Stimulated activated CD4-positive, alpha-beta T cell treated with anti-CD3 and anti-CD28 coated beads, TNF-alpha, amount 100 ng/mL, for 24 hours (primary cell): Measurements from ENCODE around the gene KMT2A.

Source experiments
- DNase-seq, 3 experiments: peaks; one replicate each; pipeline ENCODE4 v3.0.0-alpha.2; 2020; ENCODE audit warnings: low read depth in 3 of 3

KMT2A gene

GRCh38 chr11:118484405-118484804, 48.1 kb downstream of the KMT2A start:
- no peak for DNase-seq

GRCh38 chr11:118485273-118485672, 49.0 kb downstream of the KMT2A start:
- DNase-seq = no peak

GRCh38 chr11:118488480-118489109, 52.3 kb downstream of the KMT2A start:
- DNase-seq = peak; percentile 55 to 72 (median 70)

- DNase-seq = no peak
These were observed 54.7 kb downstream of the KMT2A start for GRCh38 chr11:118491041-118491440.

- no peak for DNase-seq
These were observed 61.5 kb downstream of the KMT2A start for GRCh38 chr11:118497831-118498230.

GRCh38 chr11:118503216-118503615, 66.9 kb downstream of the KMT2A start:
- DNase-seq = no peak

GRCh38 chr11:118511601-118512000, 75.3 kb downstream of the KMT2A start:
- DNase-seq = no peak

DNA sequence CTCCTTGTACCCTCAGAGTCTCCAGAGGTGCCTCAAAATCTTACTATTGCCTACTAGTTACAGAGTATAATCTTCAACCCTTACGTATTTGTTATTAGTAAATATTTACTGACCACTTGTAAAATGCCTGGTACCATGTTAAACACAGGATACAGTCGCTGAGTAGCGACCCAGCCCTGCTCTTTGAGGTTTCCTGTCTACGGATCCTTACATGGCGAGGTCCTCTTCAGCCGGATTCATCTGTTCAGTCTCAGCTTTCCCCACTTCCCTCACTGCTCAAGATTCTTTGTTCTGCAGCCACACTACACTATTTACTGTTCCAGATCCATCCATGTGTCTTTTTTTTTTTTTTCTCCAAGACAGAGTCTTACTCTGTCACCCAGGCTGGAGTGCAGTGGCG, 77.8 kb downstream of the KMT2A start:
- no peak for DNase-seq

- DNase-seq = no peak
These were observed 83.3 kb downstream of the KMT2A start for GRCh38 chr11:118519549-118519948.

GRCh38 chr11:118521892-118522311, 85.6 kb downstream of the KMT2A start:
- no peak for DNase-seq

- DNase-seq = no peak
These were observed 86.3 kb downstream of the KMT2A start for GRCh38 chr11:118522571-118523072.

DNA sequence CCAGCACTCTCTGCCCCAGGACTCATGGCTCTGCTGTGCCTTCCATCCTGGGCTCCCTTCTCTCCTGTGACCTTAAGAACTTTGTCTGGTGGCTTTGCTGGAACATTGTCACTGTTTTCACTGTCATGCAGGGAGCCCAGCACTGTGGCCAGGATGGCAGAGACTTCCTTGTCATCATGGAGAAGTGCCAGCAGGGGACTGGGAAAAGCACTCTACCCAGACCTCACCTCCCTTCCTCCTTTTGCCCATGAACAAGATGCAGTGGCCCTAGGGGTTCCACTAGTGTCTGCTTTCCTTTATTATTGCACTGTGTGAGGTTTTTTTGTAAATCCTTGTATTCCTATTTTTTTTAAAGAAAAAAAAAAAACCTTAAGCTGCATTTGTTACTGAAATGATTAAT, 88.1 kb downstream of the KMT2A start:
- DNase-seq = no peak

- DNase-seq = no peak
These were observed 88.6 kb downstream of the KMT2A start for GRCh38 chr11:118524757-118525470.

GRCh38 chr11:118526688-118527087, 90.4 kb downstream of the KMT2A start:
- DNase-seq = no peak

- DNase-seq = no peak
These were observed 90.8 kb downstream of the KMT2A start, which contains the start of gene TTC36 for GRCh38 chr11:118527109-118527508. TTC36 (plus strand) TSS chr11:118527474; CDS start chr11:118527495, 21 bp downstream.

- no peak for DNase-seq
These were observed 92.2 kb downstream of the KMT2A start for GRCh38 chr11:118528511-118528910.

DNA sequence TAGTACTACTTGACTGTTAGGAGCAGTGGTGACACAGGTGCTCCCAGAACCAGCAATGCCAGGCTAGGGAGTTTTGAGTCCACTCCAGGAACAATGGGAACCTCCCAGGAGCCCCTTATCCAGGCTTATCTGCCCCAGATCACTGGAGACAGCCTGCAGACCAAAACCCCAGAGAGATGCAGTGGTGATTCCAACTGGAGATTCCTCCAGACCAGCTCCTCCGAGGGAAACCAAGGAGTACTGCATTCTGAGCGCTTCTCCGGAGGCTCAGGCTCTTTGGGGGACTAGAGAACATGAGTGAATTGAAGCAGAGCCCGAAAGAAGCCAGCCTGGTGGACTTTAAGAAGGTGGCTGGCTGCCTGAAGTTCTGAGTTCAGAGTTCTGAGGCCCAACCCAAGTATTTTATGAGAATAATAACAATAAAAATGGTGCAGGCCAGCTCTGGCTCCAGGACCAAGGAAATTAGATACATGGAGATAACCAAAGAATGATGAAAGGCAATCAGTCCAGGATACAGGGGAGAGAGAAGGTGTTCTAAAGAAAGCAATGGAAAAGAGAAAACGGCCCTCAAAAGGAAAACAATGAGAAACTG, 93.4 kb downstream of the KMT2A start:
- DNase-seq = no peak

DNA sequence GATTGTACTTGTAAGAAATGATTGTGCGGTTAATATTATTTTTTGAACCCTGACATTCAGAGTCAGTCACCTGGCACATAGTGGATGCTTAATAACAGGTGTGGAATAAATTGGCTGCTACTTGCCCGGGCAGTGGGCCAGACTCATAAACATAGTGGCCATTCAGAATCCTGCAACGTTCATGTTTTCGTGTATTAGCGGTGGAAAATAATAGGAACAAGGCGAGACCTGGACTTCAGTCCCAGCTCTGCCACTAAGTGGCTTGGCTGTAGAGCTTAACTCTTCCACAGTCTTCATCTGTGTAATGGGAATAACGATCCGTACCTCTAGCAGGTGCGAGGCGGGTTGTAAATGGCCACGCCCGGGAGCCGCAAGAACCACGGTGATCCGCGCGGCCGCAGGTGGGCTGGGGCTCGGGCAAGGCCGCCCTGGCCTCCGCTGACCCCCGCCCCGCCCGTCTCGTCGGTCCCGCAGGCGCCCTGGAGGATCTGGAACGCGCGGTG, 93.9 kb downstream of the KMT2A start:
- peak in 1 of 3 experiments; percentile 6 for DNase-seq

GRCh38 chr11:118530683-118531596, 94.6 kb downstream of the KMT2A start, which contains the start of gene TMEM25:
TMEM25 (plus strand) TSS chr11:118531192; CDS start chr11:118531802, 610 bp downstream.
- peak; percentile 20 to 78 (median 52) for DNase-seq

GRCh38 chr11:118531597-118532084, 95.3 kb downstream of the KMT2A start:
- DNase-seq = no peak

- no peak for DNase-seq
These were observed 95.8 kb downstream of the KMT2A start for GRCh38 chr11:118532091-118532490.
